IPS DF 19.7 (cell line): ENCODE data around the gene ACTR3C.

Experiments
- DNase-seq: peaks from one replicate; pipeline ENCODE4 v3.0.0-alpha.2; 2013; ENCODE audit warnings: low read depth, low spot score

ACTR3C gene

GRCh38 chr7:150359622-150360362 lies 36.4 kb upstream of the ACTR3C start:
- DNase-seq = no peak

GRCh38 chr7:150358988-150359621 lies 35.8 kb upstream of the ACTR3C start:
- no peak for DNase-seq

GRCh38 chr7:150358433-150358832 lies 35.1 kb upstream of the ACTR3C start:
- no peak for DNase-seq

GRCh38 chr7:150357771-150358427 lies 34.6 kb upstream of the ACTR3C start:
- DNase-seq = no peak

GRCh38 chr7:150357270-150357669 lies 33.9 kb upstream of the ACTR3C start:
- DNase-seq = no peak

- no peak for DNase-seq
Measured at GRCh38 chr7:150356265-150356897, 33.0 kb upstream of the ACTR3C start.

- DNase-seq = no peak
Measured at GRCh38 chr7:150355666-150356059, 32.3 kb upstream of the ACTR3C start.

GRCh38 chr7:150351587-150352194 lies 28.3 kb upstream of the ACTR3C start:
- no peak for DNase-seq

- DNase-seq = no peak
Measured at GRCh38 chr7:150346922-150347321, 23.6 kb upstream of the ACTR3C start.

GRCh38 chr7:150345012-150345411 lies 21.7 kb upstream of the ACTR3C start:
- no peak for DNase-seq

- DNase-seq = no peak
Measured at GRCh38 chr7:150344299-150344698, 21.0 kb upstream of the ACTR3C start.

GRCh38 chr7:150343225-150343624 lies 19.9 kb upstream of the ACTR3C start:
- no peak for DNase-seq

GRCh38 chr7:150342121-150342408 lies 18.7 kb upstream of the ACTR3C start:
- no peak for DNase-seq

GRCh38 chr7:150341263-150342120 lies 18.1 kb upstream of the ACTR3C start, which contains the start of gene RARRES2:
TSS of gene RARRES2 (minus strand) at chr7:150341629. CDS start at chr7:150340609, 1,020 bp downstream.
- DNase-seq = no peak

GRCh38 chr7:150340875-150341262 lies 17.5 kb upstream of the ACTR3C start:
- no peak for DNase-seq

GRCh38 chr7:150340024-150340749 lies 16.8 kb upstream of the ACTR3C start:
- DNase-seq = no peak

- DNase-seq = no peak
Measured at GRCh38 chr7:150339409-150339809, 16.1 kb upstream of the ACTR3C start.

- DNase-seq = no peak
Measured at GRCh38 chr7:150338166-150338829, 15.0 kb upstream of the ACTR3C start.

GRCh38 chr7:150337659-150338081 lies 14.3 kb upstream of the ACTR3C start:
- no peak for DNase-seq

- no peak for DNase-seq
Measured at GRCh38 chr7:150337179-150337578, 13.8 kb upstream of the ACTR3C start.
